Neuronal stem cell (in vitro differentiated cells): ENCODE data around the gene ANKRD39.

ENCODE experiments used
- DNase-seq: peaks from one replicate; pipeline ENCODE4 v3.0.0-alpha.2; 2013; ENCODE audit warnings: low spot score
- H2AFZ ChIP-seq: one replicate; pipeline ENCODE4 v1.6.1; 2013; ENCODE audit warnings: mild to moderate bottlenecking, low read length, inconsistent platforms
- H2AK5ac ChIP-seq: 2 replicates; pipeline ENCODE4 v1.6.1; 2013; ENCODE audit warnings: low read depth, mild to moderate bottlenecking, inconsistent platforms, low read length, moderate library complexity, mixed read lengths
- H2BK120ac ChIP-seq: 2 replicates; pipeline ENCODE4 v1.6.1; 2013; ENCODE audit warnings: low read depth, mild to moderate bottlenecking, inconsistent platforms, low read length, moderate library complexity, mixed read lengths
- H2BK12ac ChIP-seq: one replicate; pipeline ENCODE4 v1.6.1; 2013; ENCODE audit warnings: low read length, inconsistent platforms
- H2BK15ac ChIP-seq: 2 replicates; pipeline ENCODE4 v1.6.1; 2013; ENCODE audit warnings: mild to moderate bottlenecking, low read length, inconsistent platforms, mixed read lengths
- H2BK5ac ChIP-seq: one replicate; pipeline ENCODE4 v1.6.1; 2013; ENCODE audit warnings: inconsistent platforms, mild to moderate bottlenecking, low read length, moderate library complexity
- H3K14ac ChIP-seq: one replicate; pipeline ENCODE4 v1.6.1; 2013; ENCODE audit warnings: low read length, inconsistent platforms
- H3K18ac ChIP-seq: 2 replicates; pipeline ENCODE4 v1.6.1; 2013; ENCODE audit warnings: low read length, inconsistent platforms
- H3K23ac ChIP-seq: 2 replicates; pipeline ENCODE4 v1.6.1; 2013; ENCODE audit warnings: low read depth, mild to moderate bottlenecking, mixed read lengths, low read length, inconsistent platforms; ENCODE audit not compliant: poor library complexity
- H3K27ac ChIP-seq: replicated peaks from 3 replicates; pipeline ENCODE4 v1.5.1; 2013; ENCODE audit warnings: low read length, inconsistent platforms
- H3K27me3 ChIP-seq, 3 experiments: 2 replicates each; pipeline ENCODE4 v1.6.1; 2013; ENCODE audit warnings: low read length in 3 of 3, mild to moderate bottlenecking in 2 of 3, inconsistent platforms in 1 of 3, low read depth in 1 of 3, mixed read lengths in 1 of 3, moderate library complexity in 1 of 3; ENCODE audit not compliant: control insufficient read depth in 3 of 3, insufficient read depth in 3 of 3
- H3K36me3 ChIP-seq, 2 donors: replicated peaks in 1 of 2; 2 replicates each; pipeline ENCODE4 v1.6.1; 2013; ENCODE audit warnings: low read length in 2 of 2; ENCODE audit not compliant: control insufficient read depth in 2 of 2, insufficient read depth in 2 of 2
- H3K4ac ChIP-seq: 2 replicates; pipeline ENCODE4 v1.6.1; 2013; ENCODE audit warnings: inconsistent platforms, mild to moderate bottlenecking, low read length, moderate library complexity
- H3K4me1 ChIP-seq, 2 donors: 1 replicate in 1 of 2; 2 replicates in 1 of 2; pipeline ENCODE4 v1.6.1; 2013; ENCODE audit warnings: low read length in 2 of 2, low read depth in 1 of 2; ENCODE audit not compliant: control insufficient read depth in 2 of 2, insufficient read depth in 1 of 2
- H3K4me2 ChIP-seq: one replicate; pipeline ENCODE4 v1.6.1; 2013; ENCODE audit warnings: mild to moderate bottlenecking, low read length, inconsistent platforms; ENCODE audit not compliant: insufficient read depth, poor library complexity, severe bottlenecking
- H3K4me3 ChIP-seq, 2 donors: 2 replicates each; pipeline ENCODE4 v1.5.1; 2013; ENCODE audit warnings: low read length in 2 of 2, mild to moderate bottlenecking in 2 of 2, inconsistent platforms in 1 of 2, moderate library complexity in 1 of 2
- H3K79me1 ChIP-seq: one replicate; pipeline ENCODE4 v1.6.1; 2013; ENCODE audit warnings: low read depth, mild to moderate bottlenecking, inconsistent platforms, low read length, moderate library complexity
- H3K9ac ChIP-seq: one replicate; pipeline ENCODE4 v1.6.1; 2013; ENCODE audit warnings: mild to moderate bottlenecking, low read depth, low read length, inconsistent platforms; ENCODE audit not compliant: poor library complexity
- H3K9me3 ChIP-seq, 2 donors: replicated peaks in 1 of 2; 2 replicates each; pipeline versions ENCODE3 to v1.6.1; 2013; ENCODE audit warnings: low read length in 2 of 2, mild to moderate bottlenecking in 2 of 2, inconsistent platforms in 1 of 2, low read depth in 1 of 2, mixed read lengths in 1 of 2, moderate library complexity in 1 of 2; ENCODE audit not compliant: control insufficient read depth in 2 of 2, insufficient read depth in 1 of 2
- H4K8ac ChIP-seq: one replicate; pipeline ENCODE4 v1.6.1; 2013; ENCODE audit warnings: low read depth, mild to moderate bottlenecking, inconsistent platforms, low read length, moderate library complexity
- H4K91ac ChIP-seq: one replicate; pipeline ENCODE4 v1.6.1; 2013; ENCODE audit warnings: low read length, low read depth, mild to moderate bottlenecking, inconsistent platforms; ENCODE audit not compliant: poor library complexity
- WGBS, 2 donors: extraction: QIAGEN DNeasy Blood & Tissue Kit; methylation state at CpG; one replicate each; pipeline ENCODE4 v1.1.7; 2013; ENCODE audit warnings: missing lambda C conversion rate in 2 of 2, mixed read lengths in 1 of 2; ENCODE audit not compliant: insufficient read length in 2 of 2, insufficient replicate concordance in 1 of 2; ENCODE audit errors: extremely low coverage in 2 of 2; 5-methylcytosine and 5-hydroxymethylcytosine counted together

The ANKRD39 gene

DNA sequence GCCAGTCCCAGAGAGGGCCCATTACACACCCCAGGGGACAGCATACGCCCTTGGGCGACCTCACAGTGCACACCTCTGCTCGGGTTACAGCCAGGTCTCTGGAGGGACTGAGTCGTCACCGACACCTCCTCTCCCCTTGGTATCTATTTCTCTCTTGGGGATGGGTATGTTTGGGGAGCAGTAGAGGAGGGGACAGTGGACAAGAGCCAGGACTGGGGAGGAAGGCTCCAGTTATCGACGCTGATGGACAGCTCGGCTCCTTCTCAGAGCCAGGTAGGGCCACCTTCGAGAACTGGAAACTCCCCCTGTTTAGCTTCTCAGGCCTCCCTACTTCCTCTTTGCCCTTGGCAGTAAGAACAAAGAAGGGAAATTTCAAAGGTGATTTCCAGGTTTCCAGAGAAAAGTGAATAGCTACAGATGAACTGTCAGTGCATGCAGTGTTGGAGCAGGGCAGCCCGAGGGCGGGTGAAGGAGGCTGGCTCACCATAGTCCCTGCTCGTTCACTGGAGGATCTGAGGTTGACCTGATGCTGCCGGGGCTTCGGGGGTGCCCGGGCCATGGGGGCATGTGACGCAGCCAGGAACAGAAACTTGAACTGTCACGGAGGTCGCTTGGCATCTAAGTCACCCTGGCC is 16.5 kb upstream of the ANKRD39 start:
- H3K4me2 ChIP-seq, result no peak overlapping the region
- H3K9ac ChIP-seq, result no peak overlapping the region
- no peak overlapping the region for H3K23ac ChIP-seq
- H2AFZ ChIP-seq, result no peak overlapping the region
- H2BK120ac ChIP-seq, result no peak overlapping the region
- H3K36me3 ChIP-seq, result no peaks in the 10 kb centered on the region
- no peaks in the 10 kb centered on the region for H3K27me3 ChIP-seq
- peaks cover 37 to 43% of the 10 kb centered on the region in 2 donors for H3K4me1 ChIP-seq
- H2BK5ac ChIP-seq, result no peak overlapping the region
- H2BK12ac ChIP-seq, result no peak overlapping the region
- peak overlapping the region; percentile 2 for H2AK5ac ChIP-seq
- peak overlapping the region; percentile 4 for H3K18ac ChIP-seq
- H3K79me1 ChIP-seq, result peaks cover 4% of the 10 kb centered on the region
- H3K14ac ChIP-seq, result no peak overlapping the region
- no peak overlapping the region for H4K8ac ChIP-seq
- no CpG with 5 or more reads among the region's 18 CpGs for WGBS, 2 donors
- no peaks in the 10 kb centered on the region for H3K9me3 ChIP-seq
- no peak for DNase-seq
- no peak overlapping the region for H3K27ac ChIP-seq
- no peak overlapping the region for H2BK15ac ChIP-seq
- H4K91ac ChIP-seq, result no peak overlapping the region
- no peak overlapping the region for H3K4ac ChIP-seq
- H3K4me3 ChIP-seq, result no peak overlapping the region

GRCh38 chr2:96873651-96874096 is 15.9 kb upstream of the ANKRD39 start:
- no peak overlapping the region for H4K8ac ChIP-seq
- H3K23ac ChIP-seq, result no peak overlapping the region
- H3K14ac ChIP-seq, result no peak overlapping the region
- H2AK5ac ChIP-seq, result no peak overlapping the region
- H3K27ac ChIP-seq, result no peak overlapping the region
- no peak overlapping the region for H3K4me3 ChIP-seq
- H4K91ac ChIP-seq, result no peak overlapping the region
- WGBS, 2 donors, result no CpG with 5 or more reads among the region's 8 CpGs
- no peaks in the 10 kb centered on the region for H3K27me3 ChIP-seq
- H3K4me1 ChIP-seq, result peaks cover 35 to 41% of the 10 kb centered on the region in 2 donors
- H2BK5ac ChIP-seq, result no peak overlapping the region
- H3K4me2 ChIP-seq, result no peak overlapping the region
- peaks cover 4% of the 10 kb centered on the region for H3K79me1 ChIP-seq
- H2BK12ac ChIP-seq, result no peak overlapping the region
- H2AFZ ChIP-seq, result no peak overlapping the region
- no peak overlapping the region for H3K18ac ChIP-seq
- no peaks in the 10 kb centered on the region for H3K9me3 ChIP-seq
- no peak overlapping the region for H2BK120ac ChIP-seq
- H3K4ac ChIP-seq, result no peak overlapping the region
- H3K9ac ChIP-seq, result no peak overlapping the region
- DNase-seq, result no peak
- H2BK15ac ChIP-seq, result no peak overlapping the region
- H3K36me3 ChIP-seq, result no peaks in the 10 kb centered on the region

GRCh38 chr2:96872591-96873349 is 15.0 kb upstream of the ANKRD39 start:
- no peak overlapping the region for H3K27ac ChIP-seq
- H2BK120ac ChIP-seq, result no peak overlapping the region
- H3K27me3 ChIP-seq, result no peaks in the 10 kb centered on the region
- no peak overlapping the region for H2BK5ac ChIP-seq
- no peak overlapping the region for H3K9ac ChIP-seq
- no peak overlapping the region for H2AFZ ChIP-seq
- H3K18ac ChIP-seq, result no peak overlapping the region
- no peak overlapping the region for H3K14ac ChIP-seq
- H3K4me1 ChIP-seq, result peaks cover 32 to 37% of the 10 kb centered on the region in 2 donors
- DNase-seq, result no peak
- peaks cover 0 to 1% of the 10 kb centered on the region in 2 donors for H3K36me3 ChIP-seq
- H3K4me2 ChIP-seq, result no peak overlapping the region
- H3K9me3 ChIP-seq, result no peaks in the 10 kb centered on the region
- peak overlapping the region; percentile 29 for H3K23ac ChIP-seq
- no peak overlapping the region for H4K91ac ChIP-seq
- H3K4me3 ChIP-seq, result no peak overlapping the region
- WGBS, 2 donors, result no CpG with 5 or more reads among the region's 14 CpGs
- no peak overlapping the region for H2AK5ac ChIP-seq
- H2BK12ac ChIP-seq, result no peak overlapping the region
- H3K79me1 ChIP-seq, result peaks cover 5% of the 10 kb centered on the region
- no peak overlapping the region for H3K4ac ChIP-seq
- no peak overlapping the region for H2BK15ac ChIP-seq
- H4K8ac ChIP-seq, result no peak overlapping the region

DNA sequence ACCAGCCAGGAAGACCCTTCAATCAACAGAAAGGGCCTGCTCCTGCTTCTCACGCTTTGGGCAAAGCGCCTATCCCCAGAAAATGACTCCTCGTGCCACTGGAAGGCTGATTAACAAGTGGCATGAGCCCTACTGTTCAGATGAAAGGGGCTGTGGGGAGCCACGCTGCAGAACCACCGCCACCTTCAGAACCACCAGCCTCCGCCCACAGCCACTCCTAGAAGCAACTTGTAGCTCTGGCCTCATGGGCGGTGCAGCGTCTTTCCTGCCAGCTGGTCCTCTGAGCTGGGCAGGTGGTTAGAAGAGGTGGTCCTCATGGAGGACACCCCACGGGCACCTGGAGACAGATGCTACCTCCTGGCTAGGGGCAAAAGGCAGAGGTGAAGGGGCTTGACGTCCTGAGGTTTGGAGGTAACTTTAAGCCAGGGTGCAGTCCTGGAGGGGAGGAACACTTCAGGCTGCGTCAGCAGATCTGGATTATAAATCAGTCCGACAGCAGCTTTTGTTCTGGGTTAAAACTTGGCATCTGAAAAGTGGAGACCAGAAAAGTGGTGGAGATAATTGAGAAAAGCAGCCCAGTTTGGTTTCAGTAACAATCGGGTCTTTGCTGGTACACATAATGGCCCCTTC is 12.9 kb upstream of the ANKRD39 start:
- Histone ChIP-seq H3K23ac (peak overlapping the region; percentile 75), H3K18ac (peak overlapping the region; percentile 100), H3K4me2 (peak overlapping the region; percentile 72), H3K4me1 (peaks cover 24 to 29% of the 10 kb centered on the region in 2 donors), H3K36me3 (peaks cover 19 to 21% of the 10 kb centered on the region in 2 donors), H2BK15ac (peak overlapping the region; percentile 55), H2BK5ac (peak overlapping the region; percentile 88), H3K27ac (no peak overlapping the region), H3K4me3 (peak overlapping the region; percentile 93 to 95), H2BK120ac (no peak overlapping the region), H2AFZ (peak overlapping the region; percentile 90), H3K79me1 (peaks cover 25% of the 10 kb centered on the region), H3K14ac (no peak overlapping the region), H3K9me3 (no peaks in the 10 kb centered on the region), H3K27me3 (no peaks in the 10 kb centered on the region), H4K8ac (no peak overlapping the region), H4K91ac (no peak overlapping the region), H2BK12ac (peak overlapping the region; percentile 12), H3K9ac (peak overlapping the region; percentile 74), H2AK5ac (peak overlapping the region; percentile 90), H3K4ac (no peak overlapping the region)
- WGBS, 2 donors, result no CpG with 5 or more reads among the region's 13 CpGs
- no peak for DNase-seq
